NCI-H526 (cell line): ENCODE measurements around the gene ERG.

Experiments used
- DNase-seq, 2 experiments: peaks; one replicate each; lab custom pipeline; 2025; lab: John Stamatoyannopoulos, UW

ERG gene, protein sequence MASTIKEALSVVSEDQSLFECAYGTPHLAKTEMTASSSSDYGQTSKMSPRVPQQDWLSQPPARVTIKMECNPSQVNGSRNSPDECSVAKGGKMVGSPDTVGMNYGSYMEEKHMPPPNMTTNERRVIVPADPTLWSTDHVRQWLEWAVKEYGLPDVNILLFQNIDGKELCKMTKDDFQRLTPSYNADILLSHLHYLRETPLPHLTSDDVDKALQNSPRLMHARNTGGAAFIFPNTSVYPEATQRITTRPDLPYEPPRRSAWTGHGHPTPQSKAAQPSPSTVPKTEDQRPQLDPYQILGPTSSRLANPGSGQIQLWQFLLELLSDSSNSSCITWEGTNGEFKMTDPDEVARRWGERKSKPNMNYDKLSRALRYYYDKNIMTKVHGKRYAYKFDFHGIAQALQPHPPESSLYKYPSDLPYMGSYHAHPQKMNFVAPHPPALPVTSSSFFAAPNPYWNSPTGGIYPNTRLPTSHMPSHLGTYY

DNA sequence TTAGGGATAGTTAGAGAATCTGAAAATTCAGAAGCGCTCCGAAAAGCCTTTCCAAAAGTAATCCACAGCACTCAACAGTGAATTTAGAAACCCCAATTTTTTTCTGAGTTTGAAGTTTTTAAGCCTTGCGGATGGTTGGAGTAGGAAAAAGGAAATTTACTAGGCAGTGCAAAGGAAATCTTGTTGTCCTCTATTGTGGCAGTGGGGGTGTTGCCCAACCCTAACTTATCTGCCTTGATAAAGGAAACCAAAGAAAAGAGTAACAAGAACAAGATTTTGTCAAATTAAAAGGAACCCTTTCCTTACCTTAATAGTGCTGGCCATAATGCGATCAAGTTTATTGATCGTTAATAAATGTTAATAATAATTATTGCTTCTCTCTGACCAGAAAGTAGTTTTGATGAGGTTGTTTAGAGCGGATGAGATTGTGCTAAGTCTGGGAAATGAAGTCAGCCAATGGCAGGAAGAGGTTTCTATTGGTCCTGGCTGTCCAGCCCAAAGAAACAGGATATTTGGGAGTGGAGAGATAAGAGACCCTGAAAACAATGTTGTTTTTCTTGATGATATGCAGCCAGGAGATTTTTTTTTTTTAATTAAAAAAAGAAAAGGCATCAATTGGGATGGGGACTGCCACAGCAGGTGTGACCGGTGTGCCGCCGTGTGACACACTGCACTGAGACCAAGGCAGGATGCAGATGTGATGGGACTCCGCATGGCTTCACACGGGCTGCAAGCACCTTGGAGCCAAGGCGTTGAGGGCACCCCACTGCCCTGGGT lies at the start of gene ERG:
Gene ERG (minus strand): TSS at position 421 of the 777 bp plus-strand sequence. CDS start 97 bp downstream, at position 324.
- no peak for DNase-seq

DNA sequence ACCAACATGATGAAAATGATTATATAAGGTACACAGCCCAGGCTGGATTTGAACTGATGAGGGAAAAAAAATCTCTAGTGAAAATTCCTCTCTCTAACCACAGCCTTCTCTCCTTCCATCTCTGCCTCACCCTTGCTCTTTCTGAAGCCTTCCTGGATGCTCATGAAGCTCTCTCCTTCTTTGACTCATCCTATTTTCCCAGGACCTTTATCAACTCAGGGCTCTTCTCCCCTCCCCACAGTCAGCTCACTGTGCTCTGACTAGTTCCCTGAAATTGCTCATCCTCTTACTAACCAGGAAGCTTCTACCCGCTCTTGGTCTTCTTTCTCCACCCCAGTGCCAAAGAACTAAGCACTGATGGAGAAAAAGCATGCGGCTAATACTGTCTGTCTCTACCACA lies 46.4 kb upstream of the ERG start:
- no peak for DNase-seq

- no peak for DNase-seq
These were observed 44.0 kb upstream of the ERG start for GRCh38 chr21:38542263-38542662.

DNA sequence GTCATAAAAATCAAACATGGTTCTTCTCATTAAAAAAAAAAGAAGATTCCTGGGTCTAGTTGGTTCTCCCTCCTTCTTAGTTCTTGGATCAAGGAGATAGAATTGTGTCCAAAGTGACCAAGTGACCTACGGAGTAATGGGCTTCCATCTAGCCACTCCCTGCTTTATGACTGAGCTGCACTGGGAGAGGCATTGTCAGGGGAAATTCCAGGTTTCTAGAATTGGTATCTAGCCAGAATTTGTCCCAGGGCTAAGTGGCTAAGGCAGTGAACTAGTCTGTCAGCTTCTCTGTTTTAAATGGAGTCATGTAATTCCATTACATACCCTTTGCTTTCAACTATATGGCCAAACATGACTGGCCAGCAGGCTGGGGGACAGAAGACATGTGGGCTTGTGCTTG lies 40.1 kb upstream of the ERG start:
- no peak for DNase-seq

GRCh38 chr21:38534591-38534990 lies 36.3 kb upstream of the ERG start:
- peak; percentile 36 to 54 for DNase-seq

- peak; percentile 60 to 67 for DNase-seq
These were observed 35.6 kb upstream of the ERG start for GRCh38 chr21:38533887-38534286.

GRCh38 chr21:38531591-38531990 lies 33.3 kb upstream of the ERG start:
- no peak for DNase-seq

GRCh38 chr21:38531039-38531541 lies 32.8 kb upstream of the ERG start:
- no peak for DNase-seq

- DNase-seq: no peak
These were observed 29.5 kb upstream of the ERG start for GRCh38 chr21:38527737-38528136.

DNA sequence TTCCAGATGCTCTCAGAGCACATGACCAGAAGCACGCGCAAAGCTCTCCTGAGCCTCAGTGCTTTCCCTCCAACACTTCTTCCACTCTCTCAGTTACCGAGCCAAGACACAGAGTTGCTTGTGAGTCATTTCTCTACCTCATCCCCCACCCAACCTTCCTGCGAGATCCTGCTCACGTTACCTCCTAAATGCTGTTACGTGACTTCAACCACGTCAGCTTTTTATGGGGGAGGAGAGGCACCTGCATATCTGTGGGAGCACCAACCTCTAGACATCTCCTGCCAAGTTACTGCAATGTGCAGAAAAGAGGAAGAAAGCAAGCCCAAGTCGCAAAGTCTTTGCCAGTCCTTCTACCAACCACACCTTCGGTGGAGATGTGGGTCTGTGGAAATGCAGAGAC lies 27.2 kb upstream of the ERG start:
- DNase-seq: no peak

GRCh38 chr21:38524168-38525153 lies 26.2 kb upstream of the ERG start:
- DNase-seq: no peak

DNA sequence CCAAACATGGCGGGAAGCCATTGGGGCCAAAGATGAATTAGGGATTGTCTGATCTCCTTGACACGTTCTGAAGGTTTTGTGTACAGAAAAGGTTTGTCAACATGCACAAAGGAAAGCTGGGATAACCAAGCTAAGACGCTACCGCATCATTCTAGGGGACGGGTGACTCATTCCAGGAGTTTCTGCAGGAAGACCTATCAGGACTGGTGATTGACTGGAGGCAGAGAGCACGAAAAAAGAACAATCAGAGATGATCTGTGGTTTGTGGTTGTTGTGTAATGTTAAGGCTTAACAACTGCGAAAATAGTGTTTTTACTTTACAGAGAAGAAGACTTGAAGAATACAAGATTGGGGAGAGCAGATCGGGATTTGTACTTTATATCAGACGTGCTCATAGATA lies 22.2 kb upstream of the ERG start:
- no peak for DNase-seq

GRCh38 chr21:38511662-38512243 lies 13.5 kb upstream of the ERG start:
- DNase-seq: peak in 1 of 2 experiments; percentile 1

GRCh38 chr21:38511198-38511597 lies 12.9 kb upstream of the ERG start:
- DNase-seq: no peak

GRCh38 chr21:38507374-38507942 lies 9.2 kb upstream of the ERG start:
- peak in 1 of 2 experiments; percentile 9 for DNase-seq

DNA sequence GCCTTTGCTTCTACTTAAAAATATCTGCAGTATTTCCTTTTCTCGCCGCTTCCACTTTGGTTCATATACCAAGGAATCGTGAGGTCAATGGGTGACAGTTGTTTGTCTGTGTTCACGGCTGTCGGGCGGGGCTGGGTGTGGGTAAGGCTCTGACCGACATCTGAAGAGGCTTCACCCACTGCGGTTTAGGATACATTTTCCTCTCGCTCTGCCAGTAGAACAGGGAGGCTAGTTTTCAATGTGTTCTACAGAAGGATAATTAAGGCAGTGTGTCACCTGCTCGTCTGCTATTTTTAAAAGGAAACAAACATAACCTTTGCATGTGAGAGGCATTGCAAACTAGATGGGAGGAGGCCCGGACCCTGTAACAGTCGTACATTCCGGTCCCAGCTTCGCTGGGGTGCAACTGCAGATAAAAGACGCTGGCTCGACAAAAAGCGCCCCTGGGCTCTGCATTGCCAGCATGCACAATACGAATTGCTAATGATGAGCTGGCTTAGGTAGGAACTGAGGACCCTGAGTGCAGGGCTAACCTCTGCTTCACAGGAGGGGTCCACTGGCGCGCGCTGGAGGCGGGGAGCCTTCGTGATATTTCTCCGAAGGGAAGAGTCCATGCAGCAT lies 8.5 kb upstream of the ERG start:
- peak; percentile 61 to 81 for DNase-seq

- DNase-seq: peak; percentile 41 to 82
These were observed 7.6 kb upstream of the ERG start for GRCh38 chr21:38505654-38506523.

- DNase-seq: no peak
These were observed 5.8 kb upstream of the ERG start for GRCh38 chr21:38504066-38504465.

GRCh38 chr21:38503583-38503982 lies 5.3 kb upstream of the ERG start:
- no peak for DNase-seq
